Measurements from ENCODE around the gene DUOXA1.
"Not testable (repeated sequence)": the region's sequence is repeated elsewhere in the genome, so short reads cannot be mapped to it uniquely, and the experiment has no call there.

GRCh38 chr15:45080593-45080992 lies 49.1 kb downstream of the DUOXA1 start:
- not testable (repeated sequence) for TF ChIP-seq CTCF (optimal IDR thresholded peaks at IDR 0.05 in 1 of 3, IDR thresholded peaks at IDR 0.05 in 1 of 3, conservative IDR thresholded peaks at IDR 0.05 in 1 of 3; ENCODE audit: extremely low read depth in 1 of 3, insufficient read depth in 2 of 3, low read length in 3 of 3); EZH2 (IDR thresholded peaks at IDR 0.05; ENCODE audit: low read length)

Data from keratinocyte (primary cell).